HL-60 (cell line): ENCODE results near the gene PHYHIPL.

Source experiments
- CTCF ChIP-seq: IDR thresholded peaks from one replicate; pipeline ENCODE4 v1.5.1; 2011; ENCODE audit warnings: low read length, control low read depth, inconsistent platforms; ENCODE audit not compliant: insufficient read depth
- GABPA ChIP-seq: IDR thresholded peaks from 2 replicates; pipeline ENCODE4 v1.6.1; 2012; ENCODE audit warnings: low read depth
- POLR2AphosphoS5 ChIP-seq: IDR thresholded peaks from 2 replicates; pipeline ENCODE4 v1.6.1; 2012; ENCODE audit warnings: low read depth
- REST ChIP-seq: IDR thresholded peaks from 2 replicates; pipeline ENCODE4 v1.6.1; 2012; ENCODE audit warnings: low read depth; ENCODE audit not compliant: insufficient replicate concordance
- SPI1 ChIP-seq: IDR thresholded peaks from 2 replicates; pipeline ENCODE4 v1.6.1; 2012; ENCODE audit warnings: low read depth, mild to moderate bottlenecking, borderline replicate concordance

GRCh38 chr10:59225211-59225610, 48.8 kb downstream of the PHYHIPL start:
- TF ChIP-seq CTCF: no peak
- no peak for TF ChIP-seq REST
- TF ChIP-seq POLR2AphosphoS5: no peak
- TF ChIP-seq GABPA: no peak
- TF ChIP-seq SPI1: no peak
